Nephron (organoid): ENCODE data around the gene COMMD10.

Experiments used
- H3K27ac Mint-ChIP-seq, 3 experiments: 2 replicates each; pipeline ENCODE4 v1.8.0; 2020; ENCODE audit warnings: mixed read lengths in 3 of 3, mild to moderate bottlenecking in 2 of 3, moderate library complexity in 1 of 3
- H3K27me3 Mint-ChIP-seq: 2 replicates; pipeline ENCODE4 v1.8.0; 2021; ENCODE audit warnings: low read depth, mild to moderate bottlenecking, moderate library complexity, mixed read lengths
- H3K36me3 Mint-ChIP-seq: 2 replicates; pipeline ENCODE4 v1.8.0; 2020; ENCODE audit warnings: low read depth, mixed read lengths
- H3K4me1 Mint-ChIP-seq: 2 replicates; pipeline ENCODE4 v1.8.0; 2020; ENCODE audit warnings: mixed read lengths
- H3K4me3 Mint-ChIP-seq, 3 experiments: 2 replicates each; pipeline ENCODE4 v1.8.0; 2020; ENCODE audit warnings: mild to moderate bottlenecking in 3 of 3, mixed read lengths in 3 of 3, moderate library complexity in 2 of 3
- H3K9me3 Mint-ChIP-seq: 2 replicates; pipeline ENCODE4 v1.8.0; 2020; ENCODE audit warnings: mixed read lengths
- TF ChIP-seq, protein P1 (sequence below), 3 experiments: fragments of 200-600 bp; sonication (generic); IDR thresholded peaks; one replicate each; pipeline ENCODE4 v1.5.0; 2021; ENCODE audit warnings: antibody characterized with exemption in 3 of 3; ENCODE audit not compliant: unreplicated experiment in 3 of 3

The COMMD10 gene

DNA sequence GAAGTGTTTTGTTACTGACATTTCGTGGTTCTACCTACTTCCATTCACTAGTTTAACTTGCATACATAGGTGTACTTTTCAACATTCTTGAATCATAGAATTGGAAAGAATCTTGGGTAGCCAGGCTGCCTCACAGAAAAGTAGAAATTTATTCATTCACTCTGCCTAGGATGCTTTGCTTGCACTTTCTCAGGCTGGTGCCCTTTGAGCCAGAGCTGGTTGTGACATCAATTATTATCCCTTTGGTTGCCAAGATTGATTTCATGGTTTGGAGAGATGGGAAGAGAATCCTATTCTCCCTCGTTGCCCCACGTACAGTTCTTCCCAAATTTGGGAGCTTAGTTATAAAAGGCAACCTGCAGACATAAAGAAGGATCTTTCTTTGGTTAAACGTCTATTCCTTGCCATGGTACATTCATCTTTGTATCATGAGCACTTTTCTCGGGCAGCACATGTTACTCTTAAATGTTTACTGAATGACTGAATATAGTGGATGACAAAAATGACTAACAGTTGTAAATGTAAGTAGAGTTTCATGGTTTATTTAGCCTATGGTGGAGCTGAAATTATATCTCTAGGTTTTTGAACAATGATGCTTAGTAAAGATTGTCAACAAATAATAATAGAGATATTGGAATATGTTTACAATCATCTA is 195.5 kb downstream of the COMMD10 start:
- Mint-ChIP-seq H3K27me3 (no peaks in the 10 kb centered on the region), H3K4me1 (no peaks in the 10 kb centered on the region), H3K9me3 (peaks cover 32% of the 10 kb centered on the region), H3K27ac (no peak overlapping the region), H3K36me3 (peaks cover 34% of the 10 kb centered on the region), H3K4me3 (no peak overlapping the region)
- TF ChIP-seq, protein P1, sequence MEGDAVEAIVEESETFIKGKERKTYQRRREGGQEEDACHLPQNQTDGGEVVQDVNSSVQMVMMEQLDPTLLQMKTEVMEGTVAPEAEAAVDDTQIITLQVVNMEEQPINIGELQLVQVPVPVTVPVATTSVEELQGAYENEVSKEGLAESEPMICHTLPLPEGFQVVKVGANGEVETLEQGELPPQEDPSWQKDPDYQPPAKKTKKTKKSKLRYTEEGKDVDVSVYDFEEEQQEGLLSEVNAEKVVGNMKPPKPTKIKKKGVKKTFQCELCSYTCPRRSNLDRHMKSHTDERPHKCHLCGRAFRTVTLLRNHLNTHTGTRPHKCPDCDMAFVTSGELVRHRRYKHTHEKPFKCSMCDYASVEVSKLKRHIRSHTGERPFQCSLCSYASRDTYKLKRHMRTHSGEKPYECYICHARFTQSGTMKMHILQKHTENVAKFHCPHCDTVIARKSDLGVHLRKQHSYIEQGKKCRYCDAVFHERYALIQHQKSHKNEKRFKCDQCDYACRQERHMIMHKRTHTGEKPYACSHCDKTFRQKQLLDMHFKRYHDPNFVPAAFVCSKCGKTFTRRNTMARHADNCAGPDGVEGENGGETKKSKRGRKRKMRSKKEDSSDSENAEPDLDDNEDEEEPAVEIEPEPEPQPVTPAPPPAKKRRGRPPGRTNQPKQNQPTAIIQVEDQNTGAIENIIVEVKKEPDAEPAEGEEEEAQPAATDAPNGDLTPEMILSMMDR (IDR thresholded peaks at IDR 0.05; ENCODE audit: unreplicated experiment in 3 of 3) = no peak

DNA sequence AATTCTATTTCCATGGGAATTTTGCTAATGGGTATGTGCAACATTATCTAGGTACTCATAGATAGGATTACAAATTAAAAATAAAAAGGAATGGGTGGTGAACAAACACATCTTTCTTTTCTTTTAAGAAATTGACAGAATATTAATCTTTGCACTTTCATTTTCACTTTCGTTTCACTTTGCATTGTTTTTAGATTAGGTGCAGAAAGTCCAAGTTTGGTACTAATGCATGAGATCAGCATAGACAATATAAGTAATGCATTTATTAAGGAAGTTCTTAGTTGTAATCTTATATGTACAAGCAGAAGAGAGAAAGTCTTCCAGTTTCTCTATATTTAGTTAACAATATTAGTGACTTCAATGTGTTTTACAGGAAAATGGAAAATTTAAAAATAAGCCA is 196.5 kb downstream of the COMMD10 start:
- H3K9me3 Mint-ChIP-seq = peaks cover 34% of the 10 kb centered on the region
- H3K27ac Mint-ChIP-seq = no peak overlapping the region
- TF ChIP-seq, protein P1 (IDR thresholded peaks at IDR 0.05; ENCODE audit: unreplicated experiment in 3 of 3) = no peak
- H3K36me3 Mint-ChIP-seq = peaks cover 38% of the 10 kb centered on the region
- H3K4me3 Mint-ChIP-seq = no peak overlapping the region
- H3K4me1 Mint-ChIP-seq = no peaks in the 10 kb centered on the region
- H3K27me3 Mint-ChIP-seq = no peaks in the 10 kb centered on the region

DNA sequence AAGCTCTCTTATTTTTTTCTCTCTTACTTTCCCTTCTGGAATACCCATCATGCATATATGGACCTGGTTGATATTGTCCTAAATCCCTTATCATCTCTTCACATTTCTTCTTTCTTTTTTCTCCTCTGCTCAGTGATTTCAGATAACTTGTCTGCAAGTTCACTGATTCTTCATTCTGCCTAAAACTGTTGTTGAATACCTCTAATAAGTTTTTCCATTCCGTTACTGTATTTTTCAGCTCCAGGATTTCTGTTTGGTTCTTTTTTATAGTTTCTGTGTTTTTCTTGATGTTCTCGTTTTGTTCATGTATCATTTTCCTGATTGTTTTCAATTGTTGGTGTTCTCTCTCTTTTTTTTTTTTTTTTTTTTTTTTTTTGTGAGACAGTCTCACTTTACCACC is 203.7 kb downstream of the COMMD10 start:
- no peaks in the 10 kb centered on the region for H3K27me3 Mint-ChIP-seq
- peaks cover 38% of the 10 kb centered on the region for H3K36me3 Mint-ChIP-seq
- H3K4me3 Mint-ChIP-seq = no peak overlapping the region
- TF ChIP-seq, protein P1 (IDR thresholded peaks at IDR 0.05; ENCODE audit: unreplicated experiment in 3 of 3) = no peak
- no peak overlapping the region for H3K27ac Mint-ChIP-seq
- peaks cover 34% of the 10 kb centered on the region for H3K9me3 Mint-ChIP-seq
- H3K4me1 Mint-ChIP-seq = peaks cover 5% of the 10 kb centered on the region

DNA sequence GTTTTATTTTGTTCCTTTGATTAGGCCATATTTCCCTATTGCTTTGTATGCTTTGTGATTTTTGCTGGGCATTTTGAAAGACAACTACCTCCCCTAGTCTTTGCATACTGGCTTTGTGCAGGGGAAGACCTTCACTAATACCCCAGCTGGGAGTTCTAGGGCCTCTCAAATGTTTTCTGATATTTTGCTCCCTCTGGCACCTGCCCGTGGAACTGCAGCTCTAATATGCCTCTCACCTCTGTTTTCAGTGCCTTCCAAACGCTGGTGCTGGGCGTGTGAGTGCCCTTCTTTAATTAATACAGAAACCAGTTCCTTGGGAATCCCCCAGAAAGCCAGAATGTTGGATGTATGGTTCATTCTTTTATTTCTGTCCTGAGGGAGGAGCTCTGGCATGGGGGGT is 204.5 kb downstream of the COMMD10 start:
- Mint-ChIP-seq H3K4me3 (no peak overlapping the region), H3K4me1 (peaks cover 5% of the 10 kb centered on the region), H3K27ac (no peak overlapping the region), H3K36me3 (peaks cover 38% of the 10 kb centered on the region), H3K9me3 (peaks cover 34% of the 10 kb centered on the region), H3K27me3 (no peaks in the 10 kb centered on the region)
- TF ChIP-seq, protein P1 (IDR thresholded peaks at IDR 0.05; ENCODE audit: unreplicated experiment in 3 of 3) = no peak

DNA sequence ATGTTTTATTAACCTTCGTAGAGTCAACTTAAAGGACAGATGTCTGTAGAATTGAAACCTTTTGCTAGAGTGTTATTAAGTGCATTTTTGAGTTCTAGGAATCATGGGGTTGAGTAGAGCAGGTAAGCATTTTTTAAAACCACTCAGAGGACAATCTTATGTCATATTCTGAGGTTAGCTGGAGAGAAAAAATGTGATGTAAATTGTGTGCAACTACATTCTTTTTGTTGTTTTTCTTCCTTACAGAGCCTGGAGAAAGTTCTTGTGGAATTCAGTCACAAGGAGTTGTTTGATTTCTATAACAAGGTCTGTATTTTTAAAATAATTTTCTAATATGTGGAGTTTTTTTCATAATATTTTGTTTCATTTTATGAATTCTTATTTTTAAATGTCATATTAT is 206.4 kb downstream of the COMMD10 start:
- Mint-ChIP-seq H3K27me3 (no peaks in the 10 kb centered on the region), H3K4me1 (peaks cover 5% of the 10 kb centered on the region), H3K4me3 (no peak overlapping the region), H3K27ac (peak overlapping the region; percentile 32 to 76 (median 41)), H3K9me3 (peaks cover 32% of the 10 kb centered on the region), H3K36me3 (peaks cover 35% of the 10 kb centered on the region)
- TF ChIP-seq, protein P1 (IDR thresholded peaks at IDR 0.05; ENCODE audit: unreplicated experiment in 3 of 3) = no peak

DNA sequence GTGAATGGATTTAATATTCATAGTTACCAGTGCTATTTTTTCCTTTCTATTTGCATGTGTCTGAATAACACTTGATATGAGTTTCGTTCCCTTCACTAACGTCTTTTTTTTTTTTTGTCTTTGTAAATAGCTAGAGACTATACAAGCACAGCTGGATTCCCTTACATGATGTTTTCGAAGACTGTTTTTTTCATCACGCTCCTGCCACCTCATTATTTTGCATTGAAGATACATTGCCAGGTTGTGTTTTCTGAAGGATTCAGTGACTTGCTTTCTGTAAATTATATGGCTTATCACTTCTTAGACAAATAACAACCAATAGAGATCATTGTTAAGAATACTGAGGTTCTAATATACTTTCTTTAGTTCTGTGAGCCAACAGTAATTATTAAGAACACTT is 207.5 kb downstream of the COMMD10 start:
- Mint-ChIP-seq H3K4me3 (no peak overlapping the region), H3K4me1 (peaks cover 5% of the 10 kb centered on the region), H3K27me3 (no peaks in the 10 kb centered on the region), H3K9me3 (peaks cover 26% of the 10 kb centered on the region), H3K36me3 (peaks cover 34% of the 10 kb centered on the region), H3K27ac (peak overlapping the region; percentile 32 to 88 (median 88))
- TF ChIP-seq, protein P1 (IDR thresholded peaks at IDR 0.05; ENCODE audit: unreplicated experiment in 3 of 3) = no peak
